Lower lobe of right lung (tissue), 2 donors: Measurements from ENCODE around the gene CYP4F12. TPM values are rescaled to one million over a fixed set of nuclear protein-coding genes. Genes with fewer than 3 reads are reported as not detected.

Source experiments
- ATAC-seq, 2 donors: fragments of 200-7000 bp; cut with Tn5 transposase; one replicate each; pipeline ENCODE4 v1.9.1; 2020 to 2022; ENCODE audit warnings: mild to moderate bottlenecking in 2 of 2, moderate library complexity in 2 of 2
- DNase-seq: peaks from one replicate; pipeline ENCODE4 v3.0.0-alpha.2; 2020
- H3K27ac ChIP-seq: fragments of 200-600 bp; one replicate; pipeline ENCODE4 v1.8.0; 2022
- H3K27me3 ChIP-seq: fragments of 200-600 bp; one replicate; pipeline ENCODE4 v1.8.0; 2022; ENCODE audit warnings: low read depth
- H3K36me3 ChIP-seq: fragments of 200-600 bp; one replicate; pipeline ENCODE4 v1.8.0; 2022; ENCODE audit warnings: mild to moderate bottlenecking
- H3K4me1 ChIP-seq: fragments of 200-600 bp; one replicate; pipeline ENCODE4 v1.8.0; 2022
- H3K4me3 ChIP-seq: fragments of 200-600 bp; one replicate; pipeline ENCODE4 v1.8.0; 2022; ENCODE audit warnings: mild to moderate bottlenecking
- H3K9me3 ChIP-seq: fragments of 200-600 bp; one replicate; pipeline ENCODE4 v1.8.0; 2022
- CTCF ChIP-seq: fragments of 200-600 bp; IDR thresholded peaks from one replicate; pipeline ENCODE4 v1.8.0; 2022; ENCODE audit warnings: antibody characterized with exemption, mild to moderate bottlenecking
- intact Hi-C: fragments of 100-400 bp; cut with DNase I; formaldehyde crosslinking; loops from one replicate; pipeline ENCODE4 v1.11.0; 2022
- total RNA-seq: library from RNA; stranded (reverse); fragmentation: NEBNext Ultra II Directional; extraction: Animal tissue kit (Norgen Biotek cat#: 25700); gene quantifications from one replicate; pipeline ENCODE4 v1.2.1, GENCODE V29; 2021
- donor health status: DM: no; HTN: yes; CAD: no; lungs with severe emphysema.

Gene CYP4F12
- total RNA-seq, 1 donor from 2014 or later = 4.5 TPM

- no peak for TF ChIP-seq CTCF
- Histone ChIP-seq H3K27ac (no peak overlapping the region), H3K4me3 (no peak overlapping the region), H3K4me1 (no peaks in the 10 kb centered on the region), H3K27me3 (peaks cover 4% of the 10 kb centered on the region), H3K9me3 (no peaks in the 10 kb centered on the region), H3K36me3 (no peaks in the 10 kb centered on the region)
- DNase-seq (no peak), ATAC-seq (no peak)
- intact Hi-C loops = no loop called here
Measured at GRCh38 chr19:15639596-15639995, 33.3 kb upstream of the CYP4F12 start.

GRCh38 chr19:15640294-15640903, 32.5 kb upstream of the CYP4F12 start, which contains the start of gene CYP4F3:
Gene CYP4F3 (plus strand): TSS chr19:15640897. CDS start chr19:15641416, 519 bp downstream.
- no peaks in the 10 kb centered on the region for H3K4me1 ChIP-seq
- no peaks in the 10 kb centered on the region for H3K9me3 ChIP-seq
- intact Hi-C loops = no loop called here
- TF ChIP-seq CTCF = no peak
- DNase-seq (peak; percentile 80), ATAC-seq (peak; percentile 74 to 85)
- peaks cover 4% of the 10 kb centered on the region for H3K27me3 ChIP-seq
- H3K4me3 ChIP-seq = no peak within 1 kb of the TSS
- H3K36me3 ChIP-seq = no peaks in the 10 kb centered on the region
- no peak within 1 kb of the TSS for H3K27ac ChIP-seq

- intact Hi-C loops = no loop called here
- H3K27ac ChIP-seq = no peak overlapping the region
- H3K9me3 ChIP-seq = no peaks in the 10 kb centered on the region
- TF ChIP-seq CTCF = no peak
- H3K4me3 ChIP-seq = no peak overlapping the region
- peaks cover 4% of the 10 kb centered on the region for H3K27me3 ChIP-seq
- ATAC-seq = no peak
- H3K4me1 ChIP-seq = no peaks in the 10 kb centered on the region
- H3K36me3 ChIP-seq = no peaks in the 10 kb centered on the region
- DNase-seq = no peak
Measured at GRCh38 chr19:15640904-15641597, 31.8 kb upstream of the CYP4F12 start.

- Histone ChIP-seq H3K27ac (no peak overlapping the region), H3K9me3 (no peaks in the 10 kb centered on the region), H3K4me3 (no peak overlapping the region), H3K4me1 (no peaks in the 10 kb centered on the region), H3K27me3 (peaks cover 4% of the 10 kb centered on the region), H3K36me3 (no peaks in the 10 kb centered on the region)
- DNase-seq = no peak
- intact Hi-C loops = no loop called here
- TF ChIP-seq CTCF = no peak
- peak; percentile 20 to 25 for ATAC-seq
Measured at GRCh38 chr19:15641901-15642491, 30.9 kb upstream of the CYP4F12 start.

GRCh38 chr19:15642807-15643206, 30.1 kb upstream of the CYP4F12 start:
- no peak overlapping the region for H3K27ac ChIP-seq
- no peaks in the 10 kb centered on the region for H3K4me1 ChIP-seq
- H3K36me3 ChIP-seq = no peaks in the 10 kb centered on the region
- no peak overlapping the region for H3K4me3 ChIP-seq
- no peaks in the 10 kb centered on the region for H3K27me3 ChIP-seq
- ATAC-seq = no peak
- no peak for DNase-seq
- no peak for TF ChIP-seq CTCF
- intact Hi-C loops = no loop called here
- H3K9me3 ChIP-seq = no peaks in the 10 kb centered on the region
